Body of pancreas (tissue), 4 donors: ENCODE data around the gene THSD4.

Experiments
- POLR2A ChIP-seq, 3 donors: fragments of 450-650 bp; IDR thresholded peaks; one replicate each; pipeline ENCODE4 v1.6.1; 2016; ENCODE audit warnings: antibody characterized with exemption in 3 of 3, mild to moderate bottlenecking in 2 of 3
- TF ChIP-seq, protein P1 (sequence below), 7 experiments: fragments of 450-650 bp in 4 of 7; fragments of 200-600 bp in 3 of 7; sonication (generic) in 3 of 7; IDR thresholded peaks; one replicate each; pipeline ENCODE4 v1.5.1; 2016 to 2019; ENCODE audit warnings: antibody characterized with exemption in 7 of 7

GRCh38 chr15:71323584-71323983 is 208.3 kb downstream of the THSD4 start:
- TF ChIP-seq POLR2A (IDR thresholded peaks at IDR 0.05): no peak
- TF ChIP-seq, protein P1, sequence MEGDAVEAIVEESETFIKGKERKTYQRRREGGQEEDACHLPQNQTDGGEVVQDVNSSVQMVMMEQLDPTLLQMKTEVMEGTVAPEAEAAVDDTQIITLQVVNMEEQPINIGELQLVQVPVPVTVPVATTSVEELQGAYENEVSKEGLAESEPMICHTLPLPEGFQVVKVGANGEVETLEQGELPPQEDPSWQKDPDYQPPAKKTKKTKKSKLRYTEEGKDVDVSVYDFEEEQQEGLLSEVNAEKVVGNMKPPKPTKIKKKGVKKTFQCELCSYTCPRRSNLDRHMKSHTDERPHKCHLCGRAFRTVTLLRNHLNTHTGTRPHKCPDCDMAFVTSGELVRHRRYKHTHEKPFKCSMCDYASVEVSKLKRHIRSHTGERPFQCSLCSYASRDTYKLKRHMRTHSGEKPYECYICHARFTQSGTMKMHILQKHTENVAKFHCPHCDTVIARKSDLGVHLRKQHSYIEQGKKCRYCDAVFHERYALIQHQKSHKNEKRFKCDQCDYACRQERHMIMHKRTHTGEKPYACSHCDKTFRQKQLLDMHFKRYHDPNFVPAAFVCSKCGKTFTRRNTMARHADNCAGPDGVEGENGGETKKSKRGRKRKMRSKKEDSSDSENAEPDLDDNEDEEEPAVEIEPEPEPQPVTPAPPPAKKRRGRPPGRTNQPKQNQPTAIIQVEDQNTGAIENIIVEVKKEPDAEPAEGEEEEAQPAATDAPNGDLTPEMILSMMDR (IDR thresholded peaks at IDR 0.05): no peak
